WTC11 (cell line): ENCODE data around the gene ADAM12. TPM values are rescaled to one million over a fixed set of nuclear protein-coding genes. Genes with fewer than 3 reads are reported as not detected.

ENCODE experiments used
- ATAC-seq: fragments of 200-7000 bp; cut with Tn5 transposase; 2 replicates; pipeline ENCODE4 v1.10.0; 2021; ENCODE audit warnings: mild to moderate bottlenecking, moderate library complexity
- CTCF ChIA-PET: fragments of 300-600 bp; sonication (Branson Sonifier 250); formaldehyde crosslinking; loops from one replicate; lab custom pipeline; 2021; ENCODE audit warnings: antibody characterized with exemption; lab: Charles Lee
- POLR2A ChIA-PET: fragments of 350-600 bp; sonication (Branson Sonifier 250); formaldehyde crosslinking; loops from one replicate; lab custom pipeline; 2021; ENCODE audit warnings: antibody characterized with exemption; lab: Charles Lee
- DNase-seq: peaks from one replicate; pipeline ENCODE4 v3.0.0; 2021; ENCODE audit warnings: low spot score
- H3K27ac Mint-ChIP-seq: 2 replicates; pipeline ENCODE4 v1.8.0; 2021; ENCODE audit warnings: mixed read lengths
- H3K27me3 Mint-ChIP-seq: 2 replicates; pipeline ENCODE4 v1.8.0; 2021; ENCODE audit warnings: low read depth, mild to moderate bottlenecking, moderate library complexity, mixed read lengths
- H3K36me3 Mint-ChIP-seq: 2 replicates; pipeline ENCODE4 v1.8.0; 2021; ENCODE audit warnings: mixed read lengths
- H3K4me1 Mint-ChIP-seq: 2 replicates; pipeline ENCODE4 v1.8.0; 2022; ENCODE audit warnings: mixed read lengths
- H3K4me3 Mint-ChIP-seq: 2 replicates; pipeline ENCODE4 v1.8.0; 2021; ENCODE audit warnings: mild to moderate bottlenecking, moderate library complexity, mixed read lengths
- H3K9me3 Mint-ChIP-seq: 2 replicates; pipeline ENCODE4 v1.8.0; 2021; ENCODE audit warnings: mixed read lengths
- ESRRA ChIP-seq: sonication (generic); formaldehyde crosslinking; IDR thresholded peaks from 2 replicates; pipeline ENCODE4 v1.8.1; 2022; ENCODE audit warnings: mild to moderate bottlenecking, missing genetic modification reagents, borderline replicate concordance
- FOXJ3 ChIP-seq: sonication (generic); formaldehyde crosslinking; IDR thresholded peaks from 2 replicates; pipeline ENCODE4 v1.9.0; 2021; ENCODE audit warnings: missing genetic modification reagents, mild to moderate bottlenecking, borderline replicate concordance
- JAZF1 ChIP-seq: fragments of 250-450 bp; sonication (Bioruptor Pico); IDR thresholded peaks from 2 replicates; pipeline ENCODE4 v1.9.0; 2021; ENCODE audit warnings: moderate library complexity, mild to moderate bottlenecking, inconsistent platforms
- KAT7 ChIP-seq: sonication (generic); formaldehyde crosslinking; IDR thresholded peaks from 2 replicates; pipeline ENCODE4 v1.8.1; 2023; ENCODE audit warnings: missing genetic modification reagents, mild to moderate bottlenecking, borderline replicate concordance
- NFATC4 ChIP-seq: fragments of 250-450 bp; sonication (Bioruptor Pico); IDR thresholded peaks from 2 replicates; pipeline ENCODE4 v1.9.0; 2021; ENCODE audit warnings: mild to moderate bottlenecking
- NFE2L1 ChIP-seq: sonication (generic); formaldehyde crosslinking; IDR thresholded peaks from 2 replicates; pipeline ENCODE4 v1.8.1; 2023; ENCODE audit warnings: missing genetic modification reagents
- NFYB ChIP-seq: sonication (generic); formaldehyde crosslinking; conservative IDR thresholded peaks from 2 replicates; pipeline ENCODE4 v1.8.0; 2022; ENCODE audit warnings: low read depth, missing genetic modification reagents
- NR1H2 ChIP-seq: sonication (generic); formaldehyde crosslinking; IDR thresholded peaks from 2 replicates; pipeline ENCODE4 v1.9.0; 2021; ENCODE audit warnings: mild to moderate bottlenecking, moderate library complexity, missing genetic modification reagents
- PRRX2 ChIP-seq: fragments of 250-450 bp; sonication (Bioruptor Pico); IDR thresholded peaks from 2 replicates; pipeline ENCODE4 v1.8.0; 2021; ENCODE audit warnings: mild to moderate bottlenecking
- TCF7 ChIP-seq: sonication (generic); formaldehyde crosslinking; IDR thresholded peaks from 2 replicates; pipeline ENCODE4 v1.8.0; 2022; ENCODE audit warnings: mild to moderate bottlenecking, low read depth, missing genetic modification reagents, moderate library complexity
- TEAD1 ChIP-seq: sonication (generic); formaldehyde crosslinking; IDR thresholded peaks from 2 replicates; pipeline ENCODE4 v1.8.0; 2022; ENCODE audit warnings: mild to moderate bottlenecking, missing genetic modification reagents
- TEAD4 ChIP-seq: sonication (generic); formaldehyde crosslinking; IDR thresholded peaks from 2 replicates; pipeline ENCODE4 v1.8.0; 2022; ENCODE audit warnings: mild to moderate bottlenecking, missing genetic modification reagents
- TP53 ChIP-seq: sonication (generic); formaldehyde crosslinking; IDR thresholded peaks from 2 replicates; pipeline ENCODE4 v1.8.1; 2023; ENCODE audit warnings: mild to moderate bottlenecking, missing genetic modification reagents
- USF1 ChIP-seq: sonication (generic); formaldehyde crosslinking; IDR thresholded peaks from 2 replicates; pipeline ENCODE4 v1.8.0; 2022; ENCODE audit warnings: mild to moderate bottlenecking, missing genetic modification reagents
- ZMAT4 ChIP-seq: fragments of 250-450 bp; sonication (Bioruptor Pico); IDR thresholded peaks from 2 replicates; pipeline ENCODE4 v1.9.0; 2021; ENCODE audit warnings: mild to moderate bottlenecking
- ZNF138 ChIP-seq: sonication (generic); formaldehyde crosslinking; conservative IDR thresholded peaks from 2 replicates; pipeline ENCODE4 v1.8.1; 2022; ENCODE audit warnings: mild to moderate bottlenecking, moderate library complexity, missing genetic modification reagents
- ZNF317 ChIP-seq: sonication (generic); formaldehyde crosslinking; IDR thresholded peaks from 2 replicates; pipeline ENCODE4 v1.8.1; 2023; ENCODE audit warnings: low read depth, mild to moderate bottlenecking, moderate library complexity, missing genetic modification reagents, borderline replicate concordance
- ZNF423 ChIP-seq: fragments of 250-450 bp; sonication (Bioruptor Pico); IDR thresholded peaks from 2 replicates; pipeline ENCODE4 v2.1.2; 2022; ENCODE audit warnings: mild to moderate bottlenecking, moderate library complexity
- ZNF671 ChIP-seq: fragments of 250-450 bp; sonication (Bioruptor Pico); IDR thresholded peaks from 2 replicates; pipeline ENCODE4 v1.8.0; 2021; ENCODE audit warnings: mild to moderate bottlenecking
- total RNA-seq: library from RNA; stranded (reverse); gene quantifications from 3 replicates; pipeline ENCODE4 v1.2.3, GENCODE V29; 2021
- TF ChIP-seq, protein P1 (sequence below): fragments of 250-450 bp; sonication (Bioruptor Pico); IDR thresholded peaks from 2 replicates; pipeline ENCODE4 v2.1.2; 2022; ENCODE audit warnings: mild to moderate bottlenecking, moderate library complexity
- TF ChIP-seq, protein P2 (sequence below): sonication (generic); formaldehyde crosslinking; conservative IDR thresholded peaks from 2 replicates; pipeline ENCODE4 v1.8.1; 2023; ENCODE audit warnings: mild to moderate bottlenecking, low read depth, missing genetic modification reagents, moderate library complexity
- TF ChIP-seq, protein P3 (sequence below): sonication (generic); formaldehyde crosslinking; IDR thresholded peaks from 2 replicates; pipeline ENCODE4 v1.8.1; 2022; ENCODE audit warnings: mild to moderate bottlenecking, missing genetic modification reagents, moderate library complexity, borderline replicate concordance
- TF ChIP-seq, protein P4 (sequence below): fragments of 250-450 bp; sonication (Bioruptor Pico); IDR thresholded peaks from 2 replicates; pipeline ENCODE4 v1.9.0; 2021; ENCODE audit warnings: mild to moderate bottlenecking, borderline replicate concordance

ADAM12 gene
- total RNA-seq, 1 experiment from 2014 or later = 0.22 TPM

DNA sequence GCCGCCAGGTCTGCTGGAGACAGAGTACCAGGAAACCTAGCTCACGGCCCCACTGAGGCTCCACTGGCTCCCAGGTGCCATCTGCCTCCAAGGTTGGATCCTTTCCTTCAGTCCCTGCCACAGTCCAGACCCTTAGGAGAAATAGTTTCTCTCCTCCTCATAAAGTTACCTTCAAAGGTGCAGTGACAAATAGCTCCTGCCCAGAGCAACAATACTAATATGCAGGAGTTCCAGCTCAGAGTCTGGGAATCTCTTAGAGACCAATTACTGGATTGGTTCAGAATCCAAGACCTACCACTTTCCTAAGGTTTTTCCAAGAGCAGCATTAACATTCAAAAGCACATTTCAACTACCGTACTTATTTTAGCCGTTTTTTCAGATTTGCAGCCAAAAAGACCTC lies 41.0 kb upstream of the ADAM12 start (continued):
- TF ChIP-seq TEAD4 (CRISPR knock-in tag) (no peak), NFE2L1 (CRISPR knock-in tag) (no peak), ZNF138 (CRISPR knock-in tag) (no peak)
- TF ChIP-seq, protein P1, sequence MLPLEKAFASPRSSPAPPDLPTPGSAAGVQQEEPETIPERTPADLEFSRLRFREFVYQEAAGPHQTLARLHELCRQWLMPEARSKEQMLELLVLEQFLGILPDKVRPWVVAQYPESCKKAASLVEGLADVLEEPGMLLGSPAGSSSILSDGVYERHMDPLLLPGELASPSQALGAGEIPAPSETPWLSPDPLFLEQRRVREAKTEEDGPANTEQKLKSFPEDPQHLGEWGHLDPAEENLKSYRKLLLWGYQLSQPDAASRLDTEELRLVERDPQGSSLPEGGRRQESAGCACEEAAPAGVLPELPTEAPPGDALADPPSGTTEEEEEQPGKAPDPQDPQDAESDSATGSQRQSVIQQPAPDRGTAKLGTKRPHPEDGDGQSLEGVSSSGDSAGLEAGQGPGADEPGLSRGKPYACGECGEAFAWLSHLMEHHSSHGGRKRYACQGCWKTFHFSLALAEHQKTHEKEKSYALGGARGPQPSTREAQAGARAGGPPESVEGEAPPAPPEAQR (CRISPR knock-in tag) = no peak

GRCh38 chr10:126425489-126426065 lies 37.3 kb upstream of the ADAM12 start:
- peaks cover 16% of the 10 kb centered on the region for H3K9me3 Mint-ChIP-seq
- H3K27me3 Mint-ChIP-seq = no peaks in the 10 kb centered on the region; the same call in 1 of the 2 replicates
- H3K4me3 Mint-ChIP-seq = no peak overlapping the region
- ChIA-PET POLR2A (no interaction called here), CTCF (interaction anchor here (0.8 to 1.2 kb wide), 2 partner anchors 78 to 174 kb away, joined by 4 to 6 read pairs; no protein-coding TSS in a partner anchor)
- TF ChIP-seq NFATC4 (CRISPR knock-in tag) (no peak), NFYB (CRISPR knock-in tag) (no peak), ESRRA (CRISPR knock-in tag) (no peak), KAT7 (CRISPR knock-in tag) (no peak), USF1 (CRISPR knock-in tag) (no peak), JAZF1 (no peak), PRRX2 (no peak), ZNF671 (CRISPR knock-in tag) (no peak), NR1H2 (CRISPR knock-in tag) (no peak)
- TF ChIP-seq, all 79 proteins: peak for 0
- no peak for ATAC-seq
- H3K27ac Mint-ChIP-seq = no peak overlapping the region
- peaks cover 13% of the 10 kb centered on the region for H3K4me1 Mint-ChIP-seq
- H3K36me3 Mint-ChIP-seq = peaks cover 13% of the 10 kb centered on the region
- DNase-seq = no peak

GRCh38 chr10:126425032-126425431 lies 36.8 kb upstream of the ADAM12 start:
- Mint-ChIP-seq H3K4me1 (peaks cover 13% of the 10 kb centered on the region), H3K36me3 (peaks cover 13% of the 10 kb centered on the region), H3K27me3 (no peaks in the 10 kb centered on the region; the same call in 1 of the 2 replicates), H3K4me3 (no peak overlapping the region), H3K27ac (no peak overlapping the region), H3K9me3 (peaks cover 16% of the 10 kb centered on the region)
- no peak for DNase-seq
- POLR2A ChIA-PET = no interaction called here
- ATAC-seq = no peak
- CTCF ChIA-PET = interaction anchor here (1.2 kb wide), 1 partner anchor 174 kb away, joined by 6 read pairs; no protein-coding TSS in a partner anchor
- TF ChIP-seq USF1 (CRISPR knock-in tag) (no peak), TP53 (CRISPR knock-in tag) (no peak), ZMAT4 (CRISPR knock-in tag) (no peak), NR1H2 (CRISPR knock-in tag) (no peak), FOXJ3 (CRISPR knock-in tag) (no peak), ZNF317 (CRISPR knock-in tag) (no peak), TCF7 (CRISPR knock-in tag) (no peak), ZNF423 (CRISPR knock-in tag) (no peak), TEAD1 (CRISPR knock-in tag) (no peak)
- TF ChIP-seq, protein P2, sequence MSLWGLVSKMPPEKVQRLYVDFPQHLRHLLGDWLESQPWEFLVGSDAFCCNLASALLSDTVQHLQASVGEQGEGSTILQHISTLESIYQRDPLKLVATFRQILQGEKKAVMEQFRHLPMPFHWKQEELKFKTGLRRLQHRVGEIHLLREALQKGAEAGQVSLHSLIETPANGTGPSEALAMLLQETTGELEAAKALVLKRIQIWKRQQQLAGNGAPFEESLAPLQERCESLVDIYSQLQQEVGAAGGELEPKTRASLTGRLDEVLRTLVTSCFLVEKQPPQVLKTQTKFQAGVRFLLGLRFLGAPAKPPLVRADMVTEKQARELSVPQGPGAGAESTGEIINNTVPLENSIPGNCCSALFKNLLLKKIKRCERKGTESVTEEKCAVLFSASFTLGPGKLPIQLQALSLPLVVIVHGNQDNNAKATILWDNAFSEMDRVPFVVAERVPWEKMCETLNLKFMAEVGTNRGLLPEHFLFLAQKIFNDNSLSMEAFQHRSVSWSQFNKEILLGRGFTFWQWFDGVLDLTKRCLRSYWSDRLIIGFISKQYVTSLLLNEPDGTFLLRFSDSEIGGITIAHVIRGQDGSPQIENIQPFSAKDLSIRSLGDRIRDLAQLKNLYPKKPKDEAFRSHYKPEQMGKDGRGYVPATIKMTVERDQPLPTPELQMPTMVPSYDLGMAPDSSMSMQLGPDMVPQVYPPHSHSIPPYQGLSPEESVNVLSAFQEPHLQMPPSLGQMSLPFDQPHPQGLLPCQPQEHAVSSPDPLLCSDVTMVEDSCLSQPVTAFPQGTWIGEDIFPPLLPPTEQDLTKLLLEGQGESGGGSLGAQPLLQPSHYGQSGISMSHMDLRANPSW = no peak
- TF ChIP-seq, protein P3, sequence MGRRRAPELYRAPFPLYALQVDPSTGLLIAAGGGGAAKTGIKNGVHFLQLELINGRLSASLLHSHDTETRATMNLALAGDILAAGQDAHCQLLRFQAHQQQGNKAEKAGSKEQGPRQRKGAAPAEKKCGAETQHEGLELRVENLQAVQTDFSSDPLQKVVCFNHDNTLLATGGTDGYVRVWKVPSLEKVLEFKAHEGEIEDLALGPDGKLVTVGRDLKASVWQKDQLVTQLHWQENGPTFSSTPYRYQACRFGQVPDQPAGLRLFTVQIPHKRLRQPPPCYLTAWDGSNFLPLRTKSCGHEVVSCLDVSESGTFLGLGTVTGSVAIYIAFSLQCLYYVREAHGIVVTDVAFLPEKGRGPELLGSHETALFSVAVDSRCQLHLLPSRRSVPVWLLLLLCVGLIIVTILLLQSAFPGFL (CRISPR knock-in tag) = no peak
- TF ChIP-seq, protein P4, sequence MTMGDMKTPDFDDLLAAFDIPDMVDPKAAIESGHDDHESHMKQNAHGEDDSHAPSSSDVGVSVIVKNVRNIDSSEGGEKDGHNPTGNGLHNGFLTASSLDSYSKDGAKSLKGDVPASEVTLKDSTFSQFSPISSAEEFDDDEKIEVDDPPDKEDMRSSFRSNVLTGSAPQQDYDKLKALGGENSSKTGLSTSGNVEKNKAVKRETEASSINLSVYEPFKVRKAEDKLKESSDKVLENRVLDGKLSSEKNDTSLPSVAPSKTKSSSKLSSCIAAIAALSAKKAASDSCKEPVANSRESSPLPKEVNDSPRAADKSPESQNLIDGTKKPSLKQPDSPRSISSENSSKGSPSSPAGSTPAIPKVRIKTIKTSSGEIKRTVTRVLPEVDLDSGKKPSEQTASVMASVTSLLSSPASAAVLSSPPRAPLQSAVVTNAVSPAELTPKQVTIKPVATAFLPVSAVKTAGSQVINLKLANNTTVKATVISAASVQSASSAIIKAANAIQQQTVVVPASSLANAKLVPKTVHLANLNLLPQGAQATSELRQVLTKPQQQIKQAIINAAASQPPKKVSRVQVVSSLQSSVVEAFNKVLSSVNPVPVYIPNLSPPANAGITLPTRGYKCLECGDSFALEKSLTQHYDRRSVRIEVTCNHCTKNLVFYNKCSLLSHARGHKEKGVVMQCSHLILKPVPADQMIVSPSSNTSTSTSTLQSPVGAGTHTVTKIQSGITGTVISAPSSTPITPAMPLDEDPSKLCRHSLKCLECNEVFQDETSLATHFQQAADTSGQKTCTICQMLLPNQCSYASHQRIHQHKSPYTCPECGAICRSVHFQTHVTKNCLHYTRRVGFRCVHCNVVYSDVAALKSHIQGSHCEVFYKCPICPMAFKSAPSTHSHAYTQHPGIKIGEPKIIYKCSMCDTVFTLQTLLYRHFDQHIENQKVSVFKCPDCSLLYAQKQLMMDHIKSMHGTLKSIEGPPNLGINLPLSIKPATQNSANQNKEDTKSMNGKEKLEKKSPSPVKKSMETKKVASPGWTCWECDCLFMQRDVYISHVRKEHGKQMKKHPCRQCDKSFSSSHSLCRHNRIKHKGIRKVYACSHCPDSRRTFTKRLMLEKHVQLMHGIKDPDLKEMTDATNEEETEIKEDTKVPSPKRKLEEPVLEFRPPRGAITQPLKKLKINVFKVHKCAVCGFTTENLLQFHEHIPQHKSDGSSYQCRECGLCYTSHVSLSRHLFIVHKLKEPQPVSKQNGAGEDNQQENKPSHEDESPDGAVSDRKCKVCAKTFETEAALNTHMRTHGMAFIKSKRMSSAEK = no peak
